Smooth muscle cell (in vitro differentiated cells): ENCODE measurements around the gene CSPG4. TPM values are rescaled to one million over a fixed set of nuclear protein-coding genes. Genes with fewer than 3 reads are reported as not detected.

Experiments
- DNase-seq: peaks from one replicate; lab custom pipeline; 2025; ENCODE audit not compliant: unreplicated experiment; lab: John Stamatoyannopoulos, UW
- H2AFZ ChIP-seq: fragments of 200-600 bp; sonication (generic); 2 replicates; pipeline ENCODE4 v1.6.0; 2016; ENCODE audit warnings: antibody characterized with exemption, low read depth, mild to moderate bottlenecking
- H3F3A ChIP-seq: fragments of 200-600 bp; sonication (generic); 2 replicates; pipeline ENCODE4 v1.6.0; 2017; ENCODE audit warnings: antibody characterized with exemption, low read depth
- H3K27ac ChIP-seq: fragments of 200-600 bp; sonication (generic); 2 replicates; pipeline ENCODE4 v1.5.1; 2016; ENCODE audit warnings: low read depth, mild to moderate bottlenecking
- H3K27me3 ChIP-seq: fragments of 200-600 bp; sonication (generic); 2 replicates; pipeline ENCODE4 v1.6.1; 2016; ENCODE audit warnings: low read depth, mild to moderate bottlenecking
- H3K36me3 ChIP-seq: fragments of 200-600 bp; sonication (generic); 2 replicates; pipeline ENCODE4 v1.5.1; 2016; ENCODE audit warnings: low read depth
- H3K4me1 ChIP-seq: fragments of 200-600 bp; sonication (generic); 2 replicates; pipeline ENCODE4 v1.5.1; 2016; ENCODE audit warnings: low read depth
- H3K4me2 ChIP-seq: fragments of 200-600 bp; sonication (generic); 2 replicates; pipeline ENCODE4 v1.6.0; 2016; ENCODE audit warnings: mild to moderate bottlenecking
- H3K4me3 ChIP-seq: fragments of 200-600 bp; sonication (generic); 2 replicates; pipeline ENCODE4 v1.5.1; 2016; ENCODE audit warnings: mild to moderate bottlenecking
- H3K79me2 ChIP-seq: fragments of 200-600 bp; sonication (generic); 2 replicates; pipeline ENCODE4 v1.6.0; 2016; ENCODE audit warnings: low read depth, mild to moderate bottlenecking
- H3K9ac ChIP-seq: fragments of 200-600 bp; sonication (generic); 2 replicates; pipeline ENCODE4 v1.6.0; 2016; ENCODE audit warnings: low read depth
- H3K9me3 ChIP-seq: fragments of 200-600 bp; sonication (generic); replicated peaks from 2 replicates; pipeline ENCODE4 v1.5.1; 2016; ENCODE audit warnings: low read depth
- H4K20me1 ChIP-seq: fragments of 200-600 bp; sonication (generic); 2 replicates; pipeline ENCODE4 v1.6.0; 2016; ENCODE audit warnings: low read depth
- CTCF ChIP-seq: fragments of 200-600 bp; sonication (generic); IDR thresholded peaks from 2 replicates; pipeline ENCODE4 v1.5.1; 2017; ENCODE audit warnings: borderline replicate concordance, mild to moderate bottlenecking, antibody characterized with exemption; ENCODE audit not compliant: insufficient read depth, poor library complexity, severe bottlenecking
- WGBS: methylation state at CpG from one replicate; pipeline ENCODE4 v1.1.7; 2016; ENCODE audit warnings: low lambda C conversion rate; 5-methylcytosine and 5-hydroxymethylcytosine counted together
- polyA plus RNA-seq: library from polyadenylated mRNA; unstranded; fragments of >200 nt; fragmentation: Nextera tagmentation; extraction: Ambion mirVana; gene quantifications from 2 replicates; pipeline ENCODE4 v1.2.1, GENCODE V29; 2016
- total RNA-seq: library from RNA; depleted of rRNA; stranded (reverse); fragments of >200 nt; gene quantifications from 2 replicates; pipeline ENCODE4 v1.2.3, GENCODE V29; 2014

The CSPG4 gene
- total and polyA plus RNA-seq, 2 experiments from 2014 or later = 35.3 to 54.9 TPM

DNA sequence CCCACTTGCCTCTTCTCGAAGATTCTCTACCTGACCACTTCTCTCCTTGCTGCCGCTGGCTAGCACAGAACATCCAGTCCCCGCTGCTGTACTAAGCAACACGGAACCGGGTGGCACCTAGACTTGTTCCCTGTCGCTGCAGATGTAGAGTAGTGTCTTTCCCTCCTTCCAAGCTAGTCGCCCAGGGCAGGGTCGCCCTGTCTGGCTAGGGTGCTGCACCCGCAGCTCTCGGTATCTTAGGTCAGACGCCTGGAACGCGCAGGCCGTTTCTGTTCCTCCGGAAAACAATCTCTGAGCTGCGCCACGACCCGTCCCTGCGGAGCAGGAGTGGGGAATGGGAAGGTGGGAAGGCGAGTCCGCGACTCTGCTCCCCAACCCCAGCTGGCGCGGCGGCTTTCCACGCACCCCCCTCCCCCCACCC lies 65.7 kb downstream of the CSPG4 start:
- H3F3A ChIP-seq = no peaks in the 10 kb centered on the region
- peak overlapping the region; percentile 24 for H2AFZ ChIP-seq
- peaks cover 28% of the 10 kb centered on the region for H3K4me1 ChIP-seq
- no peaks in the 10 kb centered on the region for H3K27me3 ChIP-seq
- H3K36me3 ChIP-seq = no peaks in the 10 kb centered on the region
- H4K20me1 ChIP-seq = peaks cover 34% of the 10 kb centered on the region
- no peak for TF ChIP-seq CTCF
- peak overlapping the region; percentile 95 for H3K27ac ChIP-seq
- no peaks in the 10 kb centered on the region for H3K9me3 ChIP-seq
- WGBS = 3% methylated on average over 26 of the region's 26 CpGs
- no peak for DNase-seq
- H3K4me3 ChIP-seq = peak overlapping the region; percentile 91
- H3K79me2 ChIP-seq = peaks cover 46% of the 10 kb centered on the region
- H3K9ac ChIP-seq = peak overlapping the region; percentile 97
- H3K4me2 ChIP-seq = peak overlapping the region; percentile 95

DNA sequence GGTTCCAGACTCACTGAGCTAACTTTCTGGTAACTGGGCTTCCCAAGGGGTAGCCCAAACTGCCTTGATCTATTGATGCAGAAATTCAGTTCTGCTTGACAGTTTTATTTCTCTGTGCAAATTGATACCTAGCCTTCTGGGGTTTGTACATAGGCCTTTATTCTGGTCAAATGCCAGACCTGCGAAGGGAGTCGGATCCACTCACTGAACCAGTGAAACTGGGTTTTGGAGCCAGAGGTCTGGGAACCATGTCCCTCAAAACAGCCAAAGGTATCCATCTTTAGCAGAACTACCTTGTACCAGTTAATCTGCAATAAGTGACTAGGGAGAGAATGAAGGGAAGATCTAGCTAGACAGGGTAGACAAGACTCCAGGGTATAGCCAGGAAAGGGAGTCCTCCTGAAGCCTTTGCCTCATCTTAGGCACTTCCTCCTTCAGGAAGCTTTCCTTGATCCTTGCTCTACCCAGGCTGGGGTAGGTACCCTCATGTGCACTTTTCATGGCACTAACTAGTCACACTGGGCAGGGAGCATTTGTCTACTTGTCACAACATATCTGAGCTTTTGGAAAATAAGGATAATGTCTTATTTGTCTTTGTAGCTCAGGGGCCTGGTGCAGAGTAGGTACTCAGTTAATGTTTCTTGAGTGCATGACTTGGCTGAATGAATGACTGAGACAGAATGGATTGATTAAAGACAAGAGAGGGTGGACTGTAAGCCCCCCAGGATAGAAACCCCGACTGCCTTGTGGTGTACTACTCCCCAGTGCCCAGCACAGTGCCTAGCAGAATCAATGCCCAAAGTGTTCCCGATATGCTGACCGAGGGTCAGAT lies 66.3 kb downstream of the CSPG4 start:
- no peak for DNase-seq
- no peaks in the 10 kb centered on the region for H3K9me3 ChIP-seq
- H3K4me2 ChIP-seq = peak overlapping the region; percentile 95
- H4K20me1 ChIP-seq = peaks cover 27% of the 10 kb centered on the region
- WGBS = 47% methylated on average over 5 of the region's 5 CpGs
- H3K79me2 ChIP-seq = peaks cover 40% of the 10 kb centered on the region
- no peaks in the 10 kb centered on the region for H3K36me3 ChIP-seq
- H3K27ac ChIP-seq = peak overlapping the region; percentile 95
- H3F3A ChIP-seq = no peaks in the 10 kb centered on the region
- H2AFZ ChIP-seq = peak overlapping the region; percentile 24
- peak overlapping the region; percentile 91 for H3K4me3 ChIP-seq
- peaks cover 22% of the 10 kb centered on the region for H3K4me1 ChIP-seq
- peak overlapping the region; percentile 97 for H3K9ac ChIP-seq
- no peak for TF ChIP-seq CTCF
- no peaks in the 10 kb centered on the region for H3K27me3 ChIP-seq

DNA sequence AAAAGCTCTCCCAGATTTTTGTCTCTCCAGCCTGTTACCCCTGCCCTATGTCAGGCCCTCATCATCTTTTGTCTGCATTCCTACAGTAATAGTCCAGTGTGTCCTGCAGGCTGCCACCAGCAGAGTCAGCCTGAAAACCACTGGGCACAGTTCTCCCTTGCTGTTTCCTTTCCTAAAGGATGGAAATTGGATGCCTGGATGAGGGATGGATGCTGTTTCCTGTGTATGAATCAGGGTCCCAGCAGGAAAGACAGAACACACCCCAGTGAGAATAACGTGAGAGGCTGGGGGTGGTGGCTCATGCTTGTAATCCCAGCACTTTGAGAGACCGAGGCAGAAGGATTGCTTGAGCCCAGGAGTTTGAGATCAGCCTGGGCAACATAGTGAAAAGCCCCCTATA lies 68.3 kb downstream of the CSPG4 start:
- no peak for DNase-seq

More for the DNA sequence above, 68.3 kb downstream of the CSPG4 start:
- Histone ChIP-seq H4K20me1 (peaks cover 8% of the 10 kb centered on the region), H2AFZ (no peak overlapping the region), H3F3A (peaks cover 5% of the 10 kb centered on the region), H3K4me2 (no peak overlapping the region), H3K9me3 (no peaks in the 10 kb centered on the region), H3K4me1 (peaks cover 6% of the 10 kb centered on the region), H3K27ac (no peak overlapping the region), H3K27me3 (no peaks in the 10 kb centered on the region), H3K36me3 (no peaks in the 10 kb centered on the region), H3K4me3 (no peak overlapping the region), H3K79me2 (peaks cover 21% of the 10 kb centered on the region), H3K9ac (no peak overlapping the region)
- 73% methylated on average over 2 of the region's 2 CpGs for WGBS
- TF ChIP-seq CTCF = no peak
